HG03196 (cell line): Measurements from ENCODE around the gene SPRYD3.
"Not testable (repeated sequence)": the region's sequence is repeated elsewhere in the genome, so short reads cannot be mapped to it uniquely, and the experiment has no call there.

Experiments
- ATAC-seq: cut with Tn5 transposase; IDR thresholded peaks from one replicate; pipeline ENCODE4 v1.9.1; 2021; ENCODE audit not compliant: unreplicated experiment

The SPRYD3 gene

DNA sequence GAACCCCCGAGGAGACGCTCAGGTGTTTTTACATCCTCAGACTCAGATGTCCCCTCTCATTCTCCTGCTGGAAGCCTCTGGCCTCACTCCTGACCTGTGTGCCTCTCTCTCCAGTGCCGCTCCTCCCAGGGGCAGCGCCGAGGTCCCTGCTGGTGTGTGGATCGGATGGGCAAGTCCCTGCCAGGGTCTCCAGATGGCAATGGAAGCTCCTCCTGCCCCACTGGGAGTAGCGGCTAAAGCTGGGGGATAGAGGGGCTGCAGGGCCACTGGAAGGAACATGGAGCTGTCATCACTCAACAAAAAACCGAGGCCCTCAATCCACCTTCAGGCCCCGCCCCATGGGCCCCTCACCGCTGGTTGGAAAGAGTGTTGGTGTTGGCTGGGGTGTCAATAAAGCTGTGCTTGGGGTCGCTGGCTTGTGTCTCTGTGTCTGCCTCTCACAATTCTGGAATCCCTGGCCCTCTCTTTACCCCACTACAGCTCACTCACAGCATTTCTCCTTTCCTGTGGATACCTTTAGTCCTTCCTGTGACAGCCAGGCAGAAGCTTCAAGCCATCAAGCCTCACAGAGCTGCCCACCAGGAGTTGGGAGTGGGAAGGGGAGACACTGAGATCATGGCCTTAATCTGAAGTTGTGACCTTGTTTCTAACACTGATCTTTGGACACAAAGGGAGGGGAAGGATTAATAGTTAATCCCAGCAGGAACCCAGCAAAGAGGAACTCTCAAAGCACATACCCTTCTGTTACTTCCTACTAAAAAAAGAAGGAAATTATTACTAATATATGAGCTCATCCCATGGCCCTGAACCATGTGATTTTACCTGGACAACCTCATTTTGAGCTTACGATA lies 23.0 kb upstream of the SPRYD3 start:
- no peak for ATAC-seq

GRCh38 chr12:53101266-53101665 lies 22.1 kb upstream of the SPRYD3 start:
- ATAC-seq, result no peak

DNA sequence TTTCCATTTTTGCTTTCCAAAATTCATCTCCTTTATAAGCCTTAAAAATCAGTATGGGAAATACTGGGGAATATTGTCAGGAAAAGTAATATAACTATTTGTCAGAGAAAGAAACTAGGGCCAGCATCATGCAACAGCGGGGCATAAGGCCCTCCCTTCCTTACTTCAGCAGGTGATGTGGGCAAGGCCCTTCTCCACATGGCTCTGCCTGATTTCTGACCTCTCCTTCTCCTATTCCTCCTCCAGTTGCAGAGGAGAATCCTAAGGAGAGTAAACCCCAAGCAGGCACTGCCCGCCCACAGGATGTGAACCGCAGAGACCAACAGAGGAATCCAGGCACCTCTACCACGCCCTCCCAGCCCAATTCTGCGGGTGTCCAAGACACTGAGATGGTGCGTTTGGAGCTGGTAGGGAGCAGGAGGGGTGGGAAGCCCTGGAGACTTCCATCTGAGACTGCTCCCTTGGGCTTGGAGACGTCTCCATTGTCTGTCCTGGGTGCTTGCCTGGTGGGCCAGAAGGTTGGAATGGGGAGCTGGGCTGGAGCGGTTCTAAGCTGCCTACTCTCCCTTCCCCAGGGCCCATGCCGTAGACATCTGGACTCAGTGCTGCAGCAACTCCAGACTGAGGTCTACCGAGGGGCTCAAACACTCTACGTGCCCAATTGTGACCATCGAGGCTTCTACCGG lies 21.4 kb upstream of the SPRYD3 start:
- ATAC-seq, result no peak

DNA sequence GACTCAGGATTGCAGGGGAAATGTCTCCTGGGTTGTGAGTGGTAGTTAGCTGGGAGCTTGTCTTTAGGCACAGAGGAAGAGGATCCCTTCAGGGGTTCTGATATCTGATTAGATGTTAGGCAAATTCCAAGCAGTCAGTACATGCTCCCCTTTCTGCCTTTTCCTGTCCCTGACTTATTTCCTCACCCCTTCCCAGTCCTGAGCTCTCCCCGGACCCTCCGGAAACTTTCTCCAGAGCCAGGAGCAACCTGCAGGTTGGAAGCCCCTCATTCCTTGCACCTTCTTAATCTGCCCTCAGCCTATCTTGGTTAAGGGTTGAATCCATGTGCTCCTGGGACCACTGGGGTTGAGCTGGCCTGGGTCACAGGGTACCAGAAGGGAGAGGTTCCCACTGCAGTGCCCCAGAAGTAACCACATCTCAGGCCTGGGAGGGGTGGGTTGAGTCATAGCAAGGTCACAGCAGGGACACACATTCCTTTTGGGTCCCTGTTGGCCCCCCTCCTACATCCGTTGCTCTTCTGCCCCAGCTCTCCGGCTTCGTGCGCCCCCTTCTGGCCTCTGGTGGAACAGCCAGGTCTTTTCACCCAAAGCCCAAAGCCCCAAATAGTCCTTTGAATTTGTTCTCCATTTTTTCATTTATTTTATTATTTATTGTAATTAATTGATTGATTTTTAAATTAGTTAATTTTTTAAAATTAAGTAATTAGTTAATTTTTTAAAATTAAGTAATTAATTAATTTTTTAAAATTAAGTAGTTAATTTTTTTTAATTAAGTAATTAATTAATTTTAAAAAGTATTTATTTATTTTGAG lies 20.1 kb upstream of the SPRYD3 start:
- ATAC-seq, result no peak

- ATAC-seq, result no peak
Measured at GRCh38 chr12:53098354-53098981, 19.3 kb upstream of the SPRYD3 start.

GRCh38 chr12:53097564-53098353 lies 18.6 kb upstream of the SPRYD3 start, which contains the start of gene IGFBP6:
Gene IGFBP6 (plus strand): TSS chr12:53097667. CDS start chr12:53097718, 51 bp downstream.
- ATAC-seq, result no peak

DNA sequence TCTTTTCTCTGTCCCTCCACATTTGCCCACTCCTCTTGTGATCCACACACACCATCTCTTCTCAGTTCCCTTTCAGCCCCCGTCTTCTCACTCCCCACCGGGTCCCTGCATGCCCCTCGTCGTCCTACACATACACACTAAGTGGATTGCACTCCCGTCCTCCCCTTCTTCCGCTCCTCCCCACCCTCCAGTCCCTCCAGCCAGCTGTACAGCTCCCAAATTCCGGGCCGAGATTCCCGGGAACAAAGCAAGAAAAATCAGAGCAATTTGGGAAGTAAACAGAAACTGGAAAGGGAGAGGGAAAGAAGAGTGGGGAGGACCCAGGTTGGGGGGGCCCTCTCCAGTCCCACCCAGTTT lies 18.0 kb upstream of the SPRYD3 start:
- no peak for ATAC-seq

- ATAC-seq, result no peak
Measured at GRCh38 chr12:53096759-53097158, 17.6 kb upstream of the SPRYD3 start.

GRCh38 chr12:53096089-53096741 lies 17.0 kb upstream of the SPRYD3 start:
- no peak for ATAC-seq

GRCh38 chr12:53095596-53095895 lies 16.4 kb upstream of the SPRYD3 start:
- not testable (repeated sequence) for ATAC-seq

GRCh38 chr12:53094796-53095595 lies 15.8 kb upstream of the SPRYD3 start:
- not testable (repeated sequence) for ATAC-seq

- no peak for ATAC-seq
Measured at GRCh38 chr12:53094394-53094787, 15.2 kb upstream of the SPRYD3 start.

GRCh38 chr12:53093777-53094393 lies 14.7 kb upstream of the SPRYD3 start:
- no peak for ATAC-seq

DNA sequence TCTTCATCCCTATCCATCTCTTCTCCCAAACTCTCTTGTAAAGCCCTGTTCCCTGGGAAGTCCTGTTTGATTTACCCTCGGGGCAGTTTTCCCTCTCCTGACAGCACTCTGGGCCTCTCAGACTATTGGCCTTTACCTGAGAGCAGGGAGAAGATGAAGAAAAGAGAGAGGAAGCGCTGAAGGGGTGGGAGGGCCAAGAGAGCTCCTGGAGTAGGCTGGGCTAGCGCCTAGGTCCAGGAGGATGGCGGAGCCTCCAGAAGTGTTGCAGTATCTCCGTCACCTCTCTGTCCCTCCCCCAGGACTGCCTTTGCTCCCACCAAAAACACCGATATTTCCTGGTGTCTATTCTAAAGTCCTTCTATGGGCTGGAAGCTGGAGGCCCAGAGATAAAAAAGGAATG lies 12.6 kb upstream of the SPRYD3 start:
- ATAC-seq, result no peak

- no peak for ATAC-seq
Measured at GRCh38 chr12:53090554-53090953, 11.4 kb upstream of the SPRYD3 start.

- ATAC-seq, result no peak
Measured at GRCh38 chr12:53090105-53090504, 10.9 kb upstream of the SPRYD3 start.

DNA sequence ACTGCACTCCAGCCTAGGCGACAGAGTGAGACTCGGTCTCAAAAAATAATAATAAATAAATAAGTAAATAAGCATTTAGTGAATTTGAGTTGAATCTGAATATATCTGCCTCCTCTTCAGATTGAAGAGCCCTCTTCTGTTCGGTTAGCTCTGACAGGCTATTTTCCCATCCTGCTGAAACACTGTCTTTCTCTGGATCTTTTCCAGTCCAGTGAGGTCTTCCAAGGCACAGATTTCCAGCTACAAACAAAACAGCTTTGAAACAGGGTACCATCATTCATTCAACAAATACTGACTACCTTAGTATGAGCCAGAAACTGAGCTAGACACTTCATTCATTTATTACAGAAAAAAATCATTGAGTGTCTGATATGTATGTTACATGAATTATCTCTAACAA lies 7.2 kb upstream of the SPRYD3 start:
- ATAC-seq, result no peak

DNA sequence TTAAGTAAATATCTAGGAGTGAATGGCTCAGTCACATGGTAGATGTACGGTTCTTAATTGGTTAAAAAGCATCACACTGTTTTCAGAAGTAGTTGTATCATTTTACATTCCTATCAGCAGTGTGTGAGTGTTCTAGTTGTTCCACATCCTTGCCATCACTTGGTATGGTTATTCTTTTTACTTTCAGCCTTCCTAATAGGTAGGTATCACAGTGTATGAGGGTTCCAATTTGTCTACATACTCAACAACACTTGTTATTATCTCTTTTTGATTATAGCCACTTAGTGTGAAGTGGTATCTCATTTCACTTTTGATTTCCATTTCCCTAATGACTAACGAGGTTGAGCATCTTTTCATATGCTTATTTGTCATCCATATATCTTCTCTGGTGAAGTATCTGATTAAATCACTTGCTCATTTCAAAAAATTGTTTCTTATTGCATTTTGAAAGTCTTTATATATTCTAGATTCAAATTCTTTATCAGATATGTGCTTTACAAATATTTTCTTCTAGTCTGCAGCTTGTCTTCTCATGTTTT lies 3.5 kb upstream of the SPRYD3 start:
- ATAC-seq, result no peak
